Activated CD8-positive, alpha-beta T cell treated with anti-CD3 and anti-CD28 coated beads for 36 hours (primary cell): Measurements from ENCODE around the gene PCCA. TPM values are rescaled to one million over a fixed set of nuclear protein-coding genes. Genes with fewer than 3 reads are reported as not detected.

Experiments used
- ATAC-seq: fragments of 200-7000 bp; cut with Tn5 transposase; one replicate; pipeline ENCODE4 v1.10.0; 2021; ENCODE audit warnings: mild to moderate bottlenecking, moderate library complexity
- CTCF ChIA-PET: fragments of 350-600 bp; sonication (Branson Sonifier 250); formaldehyde crosslinking; loops from one replicate; lab custom pipeline; 2021; ENCODE audit warnings: antibody characterized with exemption; lab: Charles Lee
- POLR2A ChIA-PET: fragments of 350-600 bp; sonication (Branson Sonifier 250); formaldehyde crosslinking; loops from one replicate; lab custom pipeline; 2021; ENCODE audit warnings: antibody characterized with exemption; lab: Charles Lee
- DNase-seq: peaks from one replicate; pipeline ENCODE4 v3.0.0-alpha.2; 2020
- H3K27ac Mint-ChIP-seq: one replicate; pipeline ENCODE4 v1.8.0; 2021; ENCODE audit warnings: mild to moderate bottlenecking, mixed read lengths
- H3K27me3 Mint-ChIP-seq: one replicate; pipeline ENCODE4 v1.8.0; 2021; ENCODE audit warnings: mixed read lengths
- H3K36me3 Mint-ChIP-seq: one replicate; pipeline ENCODE4 v1.8.0; 2021; ENCODE audit warnings: low read depth, mixed read lengths
- H3K4me1 Mint-ChIP-seq: one replicate; pipeline ENCODE4 v1.8.0; 2021; ENCODE audit warnings: low read depth, mixed read lengths
- H3K4me3 Mint-ChIP-seq: one replicate; pipeline ENCODE4 v1.8.0; 2021; ENCODE audit warnings: mild to moderate bottlenecking, moderate library complexity, mixed read lengths
- H3K9me3 Mint-ChIP-seq: one replicate; pipeline ENCODE4 v1.8.0; 2021; ENCODE audit warnings: mixed read lengths
- intact Hi-C: fragments of 100-400 bp; cut with micrococcal nuclease; formaldehyde crosslinking; loops from one replicate; pipeline ENCODE4 v1.10.0; 2022
- total RNA-seq, 2 experiments: library from RNA; stranded (reverse); gene quantifications; one replicate each; pipeline ENCODE4 v1.2.3, GENCODE V29; 2021
- TF ChIP-seq, protein P1 (sequence below): fragments of 200-600 bp; IDR thresholded peaks from one replicate; pipeline ENCODE4 v1.8.0; 2022; ENCODE audit warnings: antibody characterized with exemption, mild to moderate bottlenecking

PCCA gene
- total RNA-seq, 2 experiments from 2014 or later, result 8.4 to 9.2 TPM

DNA sequence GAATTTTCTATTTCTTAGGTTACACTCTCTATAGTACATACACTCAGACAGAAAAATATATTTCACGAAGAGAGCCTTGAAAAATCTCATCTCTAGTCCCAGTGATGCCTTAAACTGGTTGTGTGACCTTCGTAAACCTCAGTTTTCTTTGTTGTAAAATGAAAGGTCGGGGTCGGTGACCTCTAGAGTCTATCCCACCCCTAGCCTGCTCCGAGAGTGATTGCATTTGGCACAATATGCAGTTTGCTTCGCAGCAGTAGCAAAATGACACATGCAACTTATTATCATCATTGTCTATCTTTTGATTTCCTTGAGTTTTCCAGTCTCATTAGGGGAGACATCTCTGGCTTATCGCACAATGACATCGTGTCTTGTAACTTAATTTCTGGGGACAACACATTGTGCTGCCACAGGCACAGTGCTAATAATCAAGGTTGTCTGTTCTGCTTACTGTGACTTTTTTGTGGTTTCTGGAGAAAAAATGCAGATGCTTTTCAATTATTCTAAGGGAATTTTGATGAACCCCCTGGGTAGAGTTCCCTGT is 384.7 kb downstream of the PCCA start:
- ChIA-PET POLR2A (interaction anchor here (1.0 kb wide), 1 partner anchor 20 kb away, joined by 4 read pairs; no protein-coding TSS in a partner anchor), CTCF (no interaction called here)
- no peaks in the 10 kb centered on the region for H3K27me3 Mint-ChIP-seq
- no peak for ATAC-seq
- H3K9me3 Mint-ChIP-seq, result no peaks in the 10 kb centered on the region
- intact Hi-C loops, result no loop called here
- no peak overlapping the region for H3K4me3 Mint-ChIP-seq
- peaks cover 12% of the 10 kb centered on the region for H3K4me1 Mint-ChIP-seq
- TF ChIP-seq, protein P1, sequence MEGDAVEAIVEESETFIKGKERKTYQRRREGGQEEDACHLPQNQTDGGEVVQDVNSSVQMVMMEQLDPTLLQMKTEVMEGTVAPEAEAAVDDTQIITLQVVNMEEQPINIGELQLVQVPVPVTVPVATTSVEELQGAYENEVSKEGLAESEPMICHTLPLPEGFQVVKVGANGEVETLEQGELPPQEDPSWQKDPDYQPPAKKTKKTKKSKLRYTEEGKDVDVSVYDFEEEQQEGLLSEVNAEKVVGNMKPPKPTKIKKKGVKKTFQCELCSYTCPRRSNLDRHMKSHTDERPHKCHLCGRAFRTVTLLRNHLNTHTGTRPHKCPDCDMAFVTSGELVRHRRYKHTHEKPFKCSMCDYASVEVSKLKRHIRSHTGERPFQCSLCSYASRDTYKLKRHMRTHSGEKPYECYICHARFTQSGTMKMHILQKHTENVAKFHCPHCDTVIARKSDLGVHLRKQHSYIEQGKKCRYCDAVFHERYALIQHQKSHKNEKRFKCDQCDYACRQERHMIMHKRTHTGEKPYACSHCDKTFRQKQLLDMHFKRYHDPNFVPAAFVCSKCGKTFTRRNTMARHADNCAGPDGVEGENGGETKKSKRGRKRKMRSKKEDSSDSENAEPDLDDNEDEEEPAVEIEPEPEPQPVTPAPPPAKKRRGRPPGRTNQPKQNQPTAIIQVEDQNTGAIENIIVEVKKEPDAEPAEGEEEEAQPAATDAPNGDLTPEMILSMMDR, result no peak
- H3K27ac Mint-ChIP-seq, result no peak overlapping the region
- H3K36me3 Mint-ChIP-seq, result no peaks in the 10 kb centered on the region
- DNase-seq, result no peak

GRCh38 chr13:100476963-100477362 is 388.1 kb downstream of the PCCA start:
- H3K27ac Mint-ChIP-seq, result no peak overlapping the region
- CTCF ChIA-PET, result no interaction called here
- H3K36me3 Mint-ChIP-seq, result no peaks in the 10 kb centered on the region
- H3K9me3 Mint-ChIP-seq, result no peaks in the 10 kb centered on the region
- TF ChIP-seq, protein P1, result no peak
- intact Hi-C loops, result no loop called here
- H3K4me3 Mint-ChIP-seq, result no peak overlapping the region
- DNase-seq (no peak), ATAC-seq (no peak)
- POLR2A ChIA-PET, result no interaction called here
- no peaks in the 10 kb centered on the region for H3K27me3 Mint-ChIP-seq
- no peaks in the 10 kb centered on the region for H3K4me1 Mint-ChIP-seq

GRCh38 chr13:100478107-100478809 is 389.4 kb downstream of the PCCA start:
- Mint-ChIP-seq H3K4me3 (no peak overlapping the region), H3K4me1 (peaks cover under 1% of the 10 kb centered on the region), H3K27me3 (no peaks in the 10 kb centered on the region), H3K9me3 (no peaks in the 10 kb centered on the region), H3K36me3 (no peaks in the 10 kb centered on the region), H3K27ac (no peak overlapping the region)
- POLR2A ChIA-PET, result no interaction called here
- TF ChIP-seq, protein P1, result no peak
- DNase-seq, result no peak
- no peak for ATAC-seq
- intact Hi-C loops, result no loop called here
- CTCF ChIA-PET, result no interaction called here

DNA sequence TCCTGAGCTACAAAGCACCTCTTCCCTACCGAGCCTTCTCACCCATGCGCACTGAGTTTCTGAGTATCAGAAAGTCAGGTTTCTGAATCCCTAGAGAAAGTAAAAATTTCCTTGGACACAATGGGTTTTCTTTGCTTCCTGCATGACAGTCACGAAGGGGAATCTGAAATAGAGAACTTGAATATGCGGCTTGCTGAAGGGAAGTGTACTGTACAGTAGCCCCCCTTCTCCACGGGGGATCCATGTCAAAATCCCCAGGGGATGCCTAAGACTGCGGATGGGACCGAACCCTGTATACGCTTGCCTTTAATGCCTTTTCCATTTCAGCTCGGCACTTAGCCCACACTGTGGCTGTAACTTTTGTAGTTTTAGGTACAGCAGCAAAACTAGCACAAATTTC is 391.8 kb downstream of the PCCA start:
- DNase-seq (no peak), ATAC-seq (no peak)
- Mint-ChIP-seq H3K27me3 (no peaks in the 10 kb centered on the region), H3K4me3 (no peak overlapping the region), H3K4me1 (peaks cover 17% of the 10 kb centered on the region), H3K27ac (no peak overlapping the region), H3K9me3 (no peaks in the 10 kb centered on the region), H3K36me3 (no peaks in the 10 kb centered on the region)
- intact Hi-C loops, result no loop called here
- ChIA-PET CTCF (no interaction called here), POLR2A (interaction anchor here (0.6 kb wide), 1 partner anchor 954 kb away, joined by 3 read pairs; no protein-coding TSS in a partner anchor)
- TF ChIP-seq, protein P1, result no peak

DNA sequence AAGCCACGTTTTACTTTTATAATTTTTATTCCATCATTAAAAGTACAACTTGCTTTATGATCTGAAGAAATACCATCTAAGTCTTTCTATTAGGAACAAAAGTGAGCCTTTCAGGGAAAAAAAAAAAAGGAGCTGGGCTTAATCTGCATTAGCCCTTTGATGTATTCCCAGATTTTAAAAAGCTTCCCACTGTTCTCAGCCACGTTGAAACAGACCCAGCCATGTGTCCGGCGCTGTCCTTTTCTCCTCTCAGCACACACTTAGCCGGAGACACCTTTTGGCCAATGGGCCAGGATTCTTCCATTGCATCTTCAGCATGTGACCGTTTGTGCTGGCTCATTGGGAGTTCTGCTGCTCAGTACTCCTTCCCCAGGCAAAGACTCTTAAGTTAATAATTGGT is 394.2 kb downstream of the PCCA start:
- H3K36me3 Mint-ChIP-seq, result no peaks in the 10 kb centered on the region
- TF ChIP-seq, protein P1, result no peak
- H3K4me1 Mint-ChIP-seq, result peaks cover 17% of the 10 kb centered on the region
- no peak overlapping the region for H3K4me3 Mint-ChIP-seq
- H3K9me3 Mint-ChIP-seq, result no peaks in the 10 kb centered on the region
- ChIA-PET CTCF (no interaction called here), POLR2A (no interaction called here)
- H3K27me3 Mint-ChIP-seq, result no peaks in the 10 kb centered on the region
- no peak overlapping the region for H3K27ac Mint-ChIP-seq
- intact Hi-C loops, result no loop called here
- DNase-seq (no peak), ATAC-seq (no peak)
